HUDEP-2 (cell line): Measurements from ENCODE around the gene RPE65.
"Not testable (repeated sequence)": the region's sequence is repeated elsewhere in the genome, so short reads cannot be mapped to it uniquely, and the experiment has no call there.

Experiments
- DNase-seq, 76 experiments: peaks; one replicate each; lab custom pipeline; 2025; ENCODE audit not compliant: unreplicated experiment in 76 of 76; lab: John Stamatoyannopoulos, UW

RPE65 gene

DNA sequence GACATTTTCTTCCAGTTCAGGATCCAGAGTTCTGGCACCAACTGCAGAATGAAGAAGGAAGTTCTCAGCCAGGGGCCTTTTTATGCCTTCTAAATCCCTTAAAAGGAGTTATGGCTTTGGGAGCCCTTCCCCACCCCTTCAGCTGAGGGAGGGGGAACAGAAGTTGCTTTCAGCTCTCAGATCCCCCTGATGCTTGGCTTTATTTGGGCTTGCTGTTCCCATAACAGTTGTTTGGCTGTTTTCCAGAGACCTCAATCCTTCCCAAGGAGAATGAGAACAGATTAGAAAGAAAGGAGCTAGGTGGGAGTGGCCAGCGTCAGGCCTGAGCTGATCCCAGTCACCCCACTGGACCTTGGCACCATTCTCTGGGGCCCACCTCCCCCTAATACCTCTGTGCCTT lies at the start of gene RPE65:
Gene RPE65 (minus strand): TSS at position 54 of the 400 bp plus-strand sequence. CDS start 49 bp downstream, at position 5.
- no peak for DNase-seq

DNA sequence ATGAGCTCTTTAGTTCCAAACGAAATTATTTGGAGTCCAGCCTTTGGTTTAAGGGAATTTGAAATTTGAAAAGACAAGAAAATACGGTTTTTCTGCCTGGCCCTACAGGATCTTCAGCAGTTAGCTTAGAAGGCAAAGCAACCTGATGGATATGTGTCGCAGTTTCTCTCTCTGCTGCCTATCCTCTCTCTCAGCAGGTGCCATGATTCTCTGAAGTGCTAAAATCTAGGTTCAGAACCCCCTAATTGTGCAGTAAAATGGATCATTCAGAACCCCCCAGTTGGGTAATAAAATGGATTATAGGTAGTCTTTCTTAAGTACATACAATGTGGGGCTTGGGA lies 47.6 kb upstream of the RPE65 start:
- DNase-seq, result no peak

DNA sequence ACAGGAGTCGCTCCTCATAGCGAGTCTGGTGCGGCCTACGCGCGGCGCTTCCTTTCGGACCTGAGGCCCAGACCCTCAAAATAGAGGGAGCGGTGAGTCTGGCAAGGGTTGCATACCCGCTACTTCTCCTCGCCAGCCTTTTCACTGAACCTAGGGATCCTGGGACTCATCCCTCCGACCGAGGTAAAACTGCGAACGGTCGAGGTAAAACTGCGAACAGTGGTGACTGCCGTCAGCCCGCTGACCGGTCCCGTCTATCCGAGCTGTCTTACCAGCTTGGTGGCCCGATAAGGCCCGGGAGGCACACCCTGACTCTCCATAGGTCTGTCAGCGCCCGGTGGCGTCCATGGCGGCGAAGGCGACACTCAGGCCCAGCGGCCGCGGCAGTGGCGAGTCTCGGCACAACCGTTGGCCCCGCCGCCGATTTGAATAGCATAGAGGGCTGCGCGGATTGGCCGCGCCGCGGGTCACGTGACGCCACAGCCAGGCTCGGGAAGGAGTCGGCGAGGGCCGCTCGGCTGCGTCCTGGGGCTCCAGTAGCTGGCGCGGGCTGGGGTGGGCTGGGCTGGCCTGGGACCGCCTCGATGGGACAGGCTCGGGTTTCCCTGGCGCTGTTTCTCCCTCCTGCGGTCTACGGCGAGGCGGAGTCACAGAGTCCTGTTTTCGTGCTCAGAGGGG lies 47.1 kb upstream of the RPE65 start, which contains the start of gene DEPDC1:
Gene DEPDC1 (minus strand): TSS at position 403 of the 678 bp plus-strand sequence. CDS start 83 bp downstream, at position 320.
- peak; percentile 40 to 98 (median 92) for DNase-seq

DNA sequence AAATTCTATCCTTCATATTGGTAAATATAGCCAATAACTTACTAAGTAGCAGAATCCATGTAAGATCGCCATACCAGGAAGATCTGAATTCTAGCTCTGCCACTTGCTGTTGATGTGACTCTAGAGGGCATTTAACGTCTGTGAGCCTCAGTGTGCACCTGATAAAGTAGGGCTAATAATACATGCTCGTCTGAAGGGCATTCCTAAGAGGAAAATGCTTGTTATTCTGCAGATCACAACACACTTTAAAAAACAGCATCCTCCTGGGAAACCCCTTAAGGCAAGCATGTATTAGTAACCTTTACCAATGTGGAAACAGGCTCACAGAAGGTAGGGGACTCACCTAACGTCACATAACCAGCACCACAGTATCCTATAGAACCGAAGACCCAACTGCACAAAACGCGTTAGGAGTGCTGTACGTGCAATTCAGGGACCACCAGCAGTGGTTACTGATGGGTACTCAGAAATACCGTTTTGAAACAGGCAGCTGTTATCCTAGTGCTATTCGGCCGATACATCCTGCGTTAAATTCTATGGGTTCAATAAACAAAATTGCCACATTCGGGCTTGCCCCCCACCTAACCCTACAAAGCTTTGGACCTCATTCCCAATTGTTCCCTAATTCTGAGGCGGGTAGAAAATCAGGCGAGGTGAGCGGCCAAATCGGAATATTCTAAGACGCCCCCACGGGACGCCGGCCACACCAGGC lies 46.4 kb upstream of the RPE65 start:
- peak in 24 of 76 experiments; percentile 2 to 57 (median 14) for DNase-seq

DNA sequence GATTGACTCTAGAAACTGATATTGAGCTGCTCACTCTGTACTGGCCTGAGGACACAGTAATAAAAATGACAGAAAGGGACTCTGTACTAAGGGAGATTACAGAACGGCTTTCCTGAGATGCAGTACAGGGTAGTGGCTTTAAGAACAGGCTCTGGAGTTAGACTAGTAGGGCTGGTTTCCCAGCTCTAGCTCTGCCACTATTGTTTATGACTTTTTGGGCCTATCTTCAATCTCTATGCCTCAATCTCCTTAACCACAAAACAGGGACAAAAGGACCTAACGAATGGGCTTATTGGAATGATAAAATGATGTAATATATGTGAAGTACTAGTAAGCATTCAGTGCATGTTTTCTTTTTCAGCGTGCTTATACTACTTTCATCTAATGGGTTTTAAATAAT lies 45.8 kb upstream of the RPE65 start:
- peak in 5 of 76 experiments; percentile 0 to 41 (median 21) for DNase-seq

DNA sequence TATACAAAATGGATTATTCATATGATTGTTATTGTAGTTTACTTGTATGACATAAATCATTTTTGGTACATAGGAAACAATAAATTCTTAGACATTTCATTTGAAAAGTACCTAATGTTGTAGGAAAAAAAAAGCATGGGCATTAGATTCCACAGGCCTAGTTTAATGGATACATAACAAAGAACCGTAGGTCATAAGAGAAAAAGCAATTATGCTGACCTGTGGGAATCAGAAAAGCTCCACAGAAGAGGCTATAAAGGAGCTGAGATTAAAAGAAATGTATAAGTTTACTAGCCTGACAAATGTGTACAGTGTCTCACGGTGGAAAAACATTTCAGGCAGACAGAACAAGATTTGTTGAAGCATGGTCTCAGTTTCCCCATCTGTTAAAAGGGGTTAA lies 43.4 kb upstream of the RPE65 start:
- no peak for DNase-seq

DNA sequence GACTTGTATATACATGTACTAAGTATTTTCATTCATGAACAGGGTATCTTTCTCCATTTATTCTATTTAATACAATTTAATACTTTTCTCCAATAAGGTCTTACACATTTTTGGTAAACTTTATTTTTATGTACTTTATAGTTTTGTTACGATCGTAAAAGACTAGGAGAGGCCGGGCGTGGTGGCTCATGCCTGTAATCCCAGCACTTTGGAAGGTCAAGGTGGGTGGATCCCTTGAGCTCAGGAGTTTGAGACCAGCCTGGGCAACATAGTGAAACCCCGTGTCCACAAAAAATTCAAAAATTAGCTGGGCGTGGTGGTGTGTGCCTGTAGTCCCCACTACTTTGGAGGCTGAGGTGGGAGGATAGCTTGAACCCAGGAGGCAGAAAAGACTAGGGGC lies 42.5 kb upstream of the RPE65 start:
- DNase-seq, result not testable (repeated sequence)

DNA sequence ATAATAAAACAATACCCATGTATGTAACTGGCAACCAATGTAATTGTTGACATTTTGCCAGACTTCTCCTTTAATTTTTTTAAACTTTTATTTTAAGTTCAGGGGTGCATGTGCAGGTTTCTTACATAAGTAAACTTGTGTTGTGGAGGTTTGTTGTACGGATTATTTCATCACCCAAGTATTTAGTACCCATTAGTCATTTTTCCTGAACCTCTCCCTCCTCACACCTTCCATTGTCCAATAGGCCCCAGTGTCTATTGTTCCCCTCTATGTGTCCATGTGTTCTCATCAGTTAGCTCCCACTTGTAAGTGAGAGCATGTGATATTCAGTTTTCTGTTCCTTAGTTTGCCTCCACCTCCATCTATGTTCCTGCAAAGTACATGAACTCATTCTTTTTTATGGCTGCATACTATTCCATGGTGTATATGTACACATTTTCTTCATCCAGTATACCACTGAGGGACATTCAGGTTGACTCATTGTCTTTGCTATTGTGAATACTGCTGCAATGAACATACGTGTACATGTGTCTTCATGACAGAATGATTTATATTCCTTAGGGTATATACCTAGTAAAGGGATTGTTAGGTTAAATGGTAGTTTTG lies 40.4 kb upstream of the RPE65 start:
- no peak for DNase-seq

DNA sequence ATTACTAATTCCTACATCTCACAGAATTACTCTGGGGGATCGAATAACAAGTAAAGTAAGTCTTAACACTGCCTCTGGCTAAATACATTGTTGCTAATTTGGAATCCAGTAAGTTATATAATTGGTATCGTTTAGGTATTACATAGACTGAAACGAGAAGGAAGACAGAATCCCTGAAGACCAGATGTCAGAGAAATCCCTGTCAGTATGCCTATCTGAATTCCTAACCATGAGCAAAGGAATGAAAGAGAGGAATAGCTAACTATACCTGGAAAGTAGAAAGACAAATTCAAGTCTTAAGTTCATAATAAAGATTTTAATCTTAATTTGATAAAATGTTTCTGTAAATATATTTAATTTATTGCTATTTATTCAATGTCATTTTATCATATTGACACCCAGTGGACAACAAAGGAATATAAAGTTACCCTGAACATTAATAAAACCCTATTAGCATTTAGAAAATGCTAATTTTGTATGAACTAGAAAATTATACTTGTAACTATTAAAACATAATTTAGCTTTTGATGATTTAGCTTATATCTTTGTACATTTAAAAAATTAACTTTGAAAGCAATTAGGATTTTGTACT lies 35.8 kb upstream of the RPE65 start:
- DNase-seq, result no peak

DNA sequence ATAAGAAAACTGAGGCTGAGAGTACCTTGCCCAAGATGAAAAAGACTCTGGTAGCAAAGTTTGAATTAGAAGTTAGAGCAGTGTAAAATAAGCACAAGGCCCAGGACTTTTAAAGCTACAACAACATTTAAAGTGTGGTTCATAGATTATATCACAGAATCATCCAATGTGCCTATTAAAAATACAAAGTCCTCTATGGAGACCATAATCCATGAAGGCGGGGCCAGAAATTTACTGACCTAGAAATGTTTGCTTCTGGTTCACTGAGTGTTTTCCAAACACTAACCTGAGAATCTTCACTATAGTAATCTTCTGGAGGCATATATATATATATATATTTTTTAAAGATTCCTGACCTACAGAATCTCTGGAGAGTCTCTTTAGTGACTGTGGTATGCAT lies 34.9 kb upstream of the RPE65 start:
- no peak for DNase-seq

DNA sequence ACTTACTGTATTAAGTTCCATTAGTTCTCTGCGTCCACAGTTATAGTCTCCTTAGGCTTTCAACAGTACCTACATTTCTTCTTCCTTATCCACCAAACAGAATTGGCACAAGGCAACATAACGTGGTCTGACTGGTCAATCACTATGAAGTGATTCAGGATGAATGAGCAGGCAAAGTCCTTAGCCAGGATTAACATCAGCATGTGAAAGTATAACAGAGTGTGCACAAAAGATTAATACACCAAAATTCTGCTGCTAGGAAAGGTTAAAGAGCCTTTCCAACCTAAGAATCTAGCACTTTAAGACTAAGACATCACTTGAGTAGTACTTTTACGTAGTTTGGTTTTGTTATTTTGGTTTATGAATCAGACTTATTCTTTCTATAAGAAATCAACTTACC lies 31.3 kb upstream of the RPE65 start:
- DNase-seq, result no peak

DNA sequence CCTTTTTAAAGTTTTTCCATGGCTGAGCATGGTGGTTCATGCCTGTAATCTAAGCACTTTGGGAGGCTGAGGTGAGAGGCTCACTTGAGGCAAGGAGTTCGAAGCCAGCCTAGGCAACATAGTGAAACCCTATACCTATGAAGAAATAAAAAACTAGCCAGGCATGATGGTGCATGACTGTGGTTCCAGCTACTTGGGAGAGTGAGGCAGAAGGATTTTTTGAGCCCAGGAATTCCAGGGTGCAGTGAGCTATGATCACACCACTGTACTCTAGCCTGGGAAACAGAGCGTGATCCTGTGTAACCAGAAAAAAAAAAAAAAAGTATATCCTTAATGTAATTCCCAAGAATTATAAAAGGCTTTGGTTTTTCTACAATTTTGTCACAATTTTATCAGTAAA lies 29.7 kb upstream of the RPE65 start:
- DNase-seq, result no peak

DNA sequence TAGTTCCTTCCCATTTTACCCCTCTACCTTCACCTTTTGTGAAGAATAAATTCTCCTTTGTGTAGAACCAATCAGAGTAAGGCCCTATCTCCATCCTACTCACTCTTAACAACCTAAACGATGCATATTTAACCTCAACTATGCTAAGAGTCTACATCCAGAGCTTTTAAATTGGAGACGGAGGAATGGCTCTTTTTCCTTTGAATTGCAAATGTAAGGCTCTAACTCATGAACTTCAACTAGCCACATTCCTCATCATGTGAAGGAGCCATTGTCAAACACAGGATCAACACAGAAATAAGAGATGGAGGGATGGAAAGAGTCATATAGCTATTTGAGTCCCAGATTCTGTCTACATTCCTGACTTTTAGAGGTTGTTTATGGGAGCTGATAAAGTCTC lies 28.9 kb upstream of the RPE65 start:
- DNase-seq, result no peak

DNA sequence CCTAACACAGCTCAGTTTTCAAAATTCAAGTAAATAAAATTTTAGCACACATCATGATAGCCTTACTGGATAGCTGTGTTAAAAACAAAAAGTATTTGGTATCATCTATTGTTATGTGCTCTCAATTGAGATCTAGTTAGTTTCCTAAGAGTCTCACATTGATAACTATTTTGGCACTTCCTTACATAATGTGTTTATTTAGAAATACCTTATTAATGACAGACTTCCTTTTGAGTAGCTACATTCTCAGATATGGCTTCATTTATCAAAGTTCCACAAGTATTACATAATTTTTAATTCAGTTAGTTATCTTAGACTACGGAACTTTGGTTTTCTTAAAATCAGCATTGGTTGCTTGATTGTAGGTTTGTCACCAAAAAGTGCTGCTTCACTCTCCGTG lies 26.9 kb upstream of the RPE65 start:
- not testable (repeated sequence) for DNase-seq

DNA sequence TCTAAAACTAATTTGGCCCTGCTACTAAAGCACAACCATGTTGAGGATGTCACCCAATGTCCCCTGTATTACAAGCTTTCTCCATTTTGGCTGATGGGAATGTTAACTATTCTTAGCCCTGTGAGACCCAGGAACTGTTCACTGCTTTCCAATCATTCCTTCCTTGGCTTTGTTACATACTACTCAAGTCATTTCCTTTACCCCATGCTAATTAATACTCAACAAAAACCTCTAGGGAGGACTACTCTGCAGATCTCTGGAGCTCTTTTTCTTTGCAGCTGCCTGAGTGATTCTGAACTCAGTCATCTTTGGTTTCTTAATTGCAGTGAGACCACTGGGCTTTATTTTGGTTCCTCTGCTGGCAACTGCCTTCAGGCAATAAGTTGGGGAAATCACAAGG lies 23.3 kb upstream of the RPE65 start:
- no peak for DNase-seq

DNA sequence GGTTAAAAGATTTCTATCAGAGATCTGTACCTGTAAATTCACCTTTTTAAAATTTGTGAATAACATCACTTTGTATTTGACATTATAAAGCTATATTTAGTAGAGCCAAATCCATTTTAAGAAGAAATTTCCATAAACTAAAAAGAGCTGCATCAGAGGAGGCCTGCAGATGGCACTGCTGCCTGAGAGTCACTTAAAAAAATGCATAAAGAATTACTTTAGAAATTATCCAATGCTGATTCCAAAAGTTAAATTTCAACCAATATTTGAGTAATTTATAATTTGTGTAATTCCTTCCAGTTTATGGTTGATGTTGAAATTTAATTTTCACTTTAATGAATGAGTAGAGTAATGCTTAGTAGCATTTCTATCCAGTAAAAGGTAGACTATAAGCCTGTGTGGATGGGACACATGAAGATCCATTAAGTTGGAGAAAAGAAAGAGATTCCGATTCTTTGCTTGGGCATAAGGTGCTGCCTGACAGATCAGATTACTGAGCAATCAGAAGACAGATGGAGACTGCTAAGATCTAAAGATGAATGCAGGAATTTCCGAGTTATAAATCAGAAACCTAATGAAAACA lies 20.7 kb upstream of the RPE65 start:
- no peak for DNase-seq

DNA sequence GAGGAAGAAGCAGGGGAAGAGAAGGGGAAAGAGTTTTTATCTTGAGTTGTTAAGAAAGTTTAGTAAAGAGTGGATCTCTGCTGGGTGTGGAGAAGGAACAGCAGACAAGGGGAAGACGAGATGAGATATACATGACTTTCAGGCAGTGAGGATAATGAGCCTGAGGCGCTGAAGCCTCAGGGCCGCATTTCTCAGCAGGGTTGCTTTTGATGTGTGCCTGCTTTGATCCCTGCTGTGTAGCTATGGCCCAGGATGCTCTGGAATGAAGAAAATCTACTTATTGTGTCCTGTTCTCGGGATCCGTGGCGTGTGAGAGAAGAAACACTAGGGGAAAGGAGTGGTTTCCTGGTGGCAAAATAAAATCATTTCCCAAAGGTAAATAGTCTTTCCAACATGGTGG lies 15.1 kb upstream of the RPE65 start:
- no peak for DNase-seq

DNA sequence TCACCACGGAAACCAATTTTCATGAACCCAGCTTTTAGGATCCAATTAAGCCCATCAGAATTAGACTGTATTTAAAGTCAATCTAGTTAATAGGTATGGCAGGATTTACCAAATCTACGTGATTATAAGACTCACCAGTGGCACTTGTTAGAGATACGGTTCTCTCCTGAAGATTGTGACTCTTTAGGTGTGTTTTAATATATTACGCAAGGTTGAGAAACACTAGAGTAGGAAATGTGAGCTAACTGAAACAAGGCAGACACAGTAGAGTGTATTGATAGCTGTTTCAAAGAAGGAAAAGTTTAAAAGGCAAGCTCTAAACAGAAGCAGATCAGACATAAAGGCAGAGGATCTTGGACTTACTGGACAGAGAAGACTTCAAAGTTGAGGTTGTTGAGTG lies 11.2 kb upstream of the RPE65 start:
- DNase-seq, result no peak

DNA sequence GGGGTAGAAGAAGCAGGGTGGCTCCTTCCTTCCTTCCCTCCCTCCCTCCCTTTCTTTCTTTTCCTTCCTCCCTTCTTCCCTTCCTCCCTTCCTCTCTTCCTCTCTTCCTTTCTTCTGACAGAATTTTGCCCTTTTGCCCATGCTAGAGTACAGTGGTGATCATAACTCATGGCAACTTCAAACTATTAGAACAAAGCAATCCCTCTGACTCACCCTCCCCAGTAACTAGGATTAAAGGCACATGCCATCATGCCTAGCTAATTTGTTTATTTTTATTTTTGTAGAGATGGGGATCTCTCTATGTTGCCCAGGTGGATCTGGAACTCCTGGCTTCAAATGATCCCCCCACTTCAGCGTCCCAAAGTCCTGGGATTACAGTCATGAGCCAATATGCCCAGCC lies 10.0 kb upstream of the RPE65 start:
- DNase-seq, result no peak

DNA sequence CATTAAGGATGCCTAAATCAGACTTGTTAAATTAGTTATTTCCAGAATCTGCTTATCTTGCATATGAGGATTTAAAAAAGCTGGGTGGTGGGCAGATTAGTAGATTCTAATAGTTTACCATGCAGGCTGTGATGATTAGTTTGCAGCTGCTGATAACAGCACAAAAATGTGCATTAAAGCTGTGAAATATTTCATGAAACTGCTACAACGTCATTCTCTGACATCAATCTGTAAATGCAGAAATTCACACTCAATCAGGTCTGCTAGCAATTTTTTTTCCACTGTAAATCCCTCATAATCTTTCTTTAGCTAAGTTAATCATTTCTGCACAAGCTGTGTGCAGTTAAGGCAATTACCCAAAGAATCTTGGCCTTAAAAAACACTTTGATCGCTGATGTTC lies 9.3 kb upstream of the RPE65 start:
- no peak for DNase-seq

DNA sequence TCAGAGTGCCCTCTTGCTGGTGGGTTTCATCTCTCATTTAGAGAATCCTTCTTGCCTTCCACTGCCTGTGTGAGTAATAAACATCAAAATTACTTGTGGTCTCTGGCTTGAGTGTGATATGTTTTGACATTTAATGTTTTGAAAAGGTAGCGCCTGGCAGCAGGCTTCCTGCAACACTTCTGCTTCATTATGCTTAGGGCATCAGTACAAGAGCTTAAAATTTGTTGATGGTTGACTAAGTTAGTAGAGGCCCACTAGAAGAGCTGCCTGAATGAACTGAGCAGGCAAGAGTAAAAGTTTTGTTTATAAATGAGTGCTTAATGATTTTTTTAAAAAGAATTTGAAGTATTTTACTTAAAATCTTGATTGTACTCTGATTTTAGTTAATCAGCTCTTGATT lies 6.4 kb upstream of the RPE65 start:
- DNase-seq, result no peak
